Spinal cord (tissue), 10 donors: ENCODE results near the gene SYT9. TPM values are rescaled to one million over a fixed set of nuclear protein-coding genes. Genes with fewer than 3 reads are reported as not detected.
A peak's percentile ranks its signal among the peaks of the same experiment; 100 is the strongest.

Experiments used
- DNase-seq, 6 donors: peaks; one replicate each; pipeline versions ENCODE4 v3.0.0 to v3.0.0-alpha.2; 2013 to 2015; ENCODE audit warnings: low spot score in 6 of 6, low read depth in 4 of 6
- H3K27ac ChIP-seq: one replicate; pipeline ENCODE4 v1.5.1; 2013; ENCODE audit warnings: low read depth, low read length, control low read depth
- H3K27me3 ChIP-seq: one replicate; pipeline ENCODE4 v1.6.1; 2013; ENCODE audit warnings: low read length; ENCODE audit not compliant: control insufficient read depth, insufficient read depth
- H3K36me3 ChIP-seq: one replicate; pipeline ENCODE4 v1.6.1; 2013; ENCODE audit warnings: low read length; ENCODE audit not compliant: control insufficient read depth, insufficient read depth
- H3K4me1 ChIP-seq: one replicate; pipeline ENCODE4 v1.6.1; 2013; ENCODE audit warnings: low read length; ENCODE audit not compliant: control insufficient read depth, insufficient read depth
- H3K4me3 ChIP-seq: one replicate; pipeline ENCODE4 v1.5.1; 2013; ENCODE audit warnings: low read depth, low read length, control low read depth
- H3K9me3 ChIP-seq: one replicate; pipeline ENCODE4 v1.6.1; 2013; ENCODE audit warnings: low read length; ENCODE audit not compliant: control insufficient read depth, insufficient read depth
- WGBS: methylation state at CpG from one replicate; pipeline ENCODE4 v1.1.5; 2013; ENCODE audit warnings: missing lambda C conversion rate; ENCODE audit not compliant: insufficient coverage; 5-methylcytosine and 5-hydroxymethylcytosine counted together
- polyA plus RNA-seq, 2 donors: library from polyadenylated mRNA; unstranded; fragments of 120-200 nt; gene quantifications; one replicate each; pipeline ENCODE4 v1.2.1, GENCODE V29; 2013; ENCODE audit not compliant: insufficient read length in 2 of 2
- total RNA-seq, 2 donors: library from RNA; depleted of rRNA in 1 of 2; stranded (reverse); fragments of 120-200 nt in 1 of 2; fragments of >200 nt in 1 of 2; gene quantifications; one replicate each; pipeline versions ENCODE4 v1.2.3 to v1.2.4, GENCODE V29; 2013 to 2014
- donor health status: healthy.

Gene SYT9
- total and polyA plus RNA-seq, 4 donors: 10.1 to 22.5 (median 14.6) TPM

DNA sequence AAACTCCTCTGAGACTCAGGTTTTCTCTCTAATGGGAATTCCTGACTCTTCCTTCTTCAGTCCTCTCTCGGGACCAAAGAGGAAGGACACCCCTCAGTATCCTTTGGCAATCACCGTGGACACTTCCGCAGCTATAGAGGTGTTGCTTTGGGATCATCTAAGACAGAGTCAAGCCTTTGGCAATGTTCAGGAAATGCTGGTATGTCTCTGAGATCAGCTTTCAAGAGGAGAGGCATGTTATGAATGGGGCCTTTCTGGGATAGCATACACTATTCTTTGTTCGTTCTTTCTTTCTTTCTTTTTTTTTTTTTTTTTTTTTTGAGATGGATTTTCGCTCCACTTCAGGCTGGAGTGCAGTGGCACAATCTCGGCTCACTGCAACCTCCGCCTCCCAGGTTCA, 219.4 kb downstream of the SYT9 start:
- no peaks in the 10 kb centered on the region for H3K27me3 ChIP-seq
- H3K27ac ChIP-seq: no peak overlapping the region
- no peak for DNase-seq
- H3K36me3 ChIP-seq: peaks cover 3% of the 10 kb centered on the region
- H3K4me3 ChIP-seq: no peak overlapping the region
- no peaks in the 10 kb centered on the region for H3K9me3 ChIP-seq
- H3K4me1 ChIP-seq: no peaks in the 10 kb centered on the region
- WGBS: no CpG with 5 or more reads among the region's 7 CpGs

- no peak overlapping the region for H3K4me3 ChIP-seq
- no peak for DNase-seq
- no peaks in the 10 kb centered on the region for H3K27me3 ChIP-seq
- no peak overlapping the region for H3K27ac ChIP-seq
- no peaks in the 10 kb centered on the region for H3K4me1 ChIP-seq
- peaks cover 3% of the 10 kb centered on the region for H3K36me3 ChIP-seq
- 40% methylated on average over 1 of the region's 1 CpG for WGBS
- H3K9me3 ChIP-seq: no peaks in the 10 kb centered on the region
Measured at GRCh38 chr11:7473717-7474116, 222.0 kb downstream of the SYT9 start.

- H3K9me3 ChIP-seq: no peaks in the 10 kb centered on the region
- no peaks in the 10 kb centered on the region for H3K36me3 ChIP-seq
- H3K4me3 ChIP-seq: no peak overlapping the region
- no peaks in the 10 kb centered on the region for H3K27me3 ChIP-seq
- no CpG with 5 or more reads among the region's 2 CpGs for WGBS
- no peaks in the 10 kb centered on the region for H3K4me1 ChIP-seq
- peak in 2 of 6 donors; percentile 34 to 37 for DNase-seq
- no peak overlapping the region for H3K27ac ChIP-seq
Measured at GRCh38 chr11:7480113-7480512, 228.4 kb downstream of the SYT9 start.

DNA sequence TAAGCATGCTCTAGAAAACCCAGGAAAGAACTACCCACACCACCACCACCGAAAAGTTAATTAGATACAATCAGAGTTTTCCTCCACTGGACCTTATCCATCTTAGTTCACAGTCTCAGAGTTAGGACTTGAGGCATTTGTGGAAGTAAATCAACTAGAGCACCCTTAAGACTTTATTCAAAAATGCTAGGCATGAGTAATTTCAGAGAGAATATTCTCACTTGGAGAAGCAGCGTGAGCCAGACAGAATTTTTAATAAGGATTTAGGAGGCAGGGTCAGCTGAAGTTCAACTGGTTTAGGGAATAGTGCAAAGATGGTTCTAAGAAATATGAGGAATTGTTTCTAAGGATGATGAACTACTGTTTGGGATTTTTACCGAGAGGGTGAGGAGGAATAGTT, 232.4 kb downstream of the SYT9 start:
- 88% methylated on average over 2 of the region's 3 CpGs for WGBS
- H3K27ac ChIP-seq: no peak overlapping the region
- no peak overlapping the region for H3K4me3 ChIP-seq
- H3K9me3 ChIP-seq: no peaks in the 10 kb centered on the region
- DNase-seq: no peak
- no peaks in the 10 kb centered on the region for H3K27me3 ChIP-seq
- H3K4me1 ChIP-seq: peaks cover 5% of the 10 kb centered on the region
- H3K36me3 ChIP-seq: no peaks in the 10 kb centered on the region

DNA sequence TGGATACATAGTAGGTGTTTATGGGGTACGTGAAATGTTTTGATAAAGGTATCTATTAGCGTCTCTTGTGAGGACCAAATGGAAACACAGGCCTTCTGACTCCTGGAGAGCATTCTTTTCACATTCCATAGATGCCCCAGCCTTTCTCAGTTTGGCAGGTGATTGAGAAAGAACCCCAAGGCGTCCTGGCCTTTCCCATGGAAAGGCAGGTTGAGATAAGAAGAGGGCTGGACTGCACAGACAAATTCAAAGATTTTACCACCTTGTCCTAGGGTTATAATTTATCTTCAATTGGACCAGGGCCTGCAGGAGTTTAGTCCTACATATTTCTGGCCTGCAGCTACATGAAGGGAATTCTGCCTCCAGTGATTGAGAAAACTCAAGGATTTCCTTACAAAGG, 232.9 kb downstream of the SYT9 start:
- no peak overlapping the region for H3K27ac ChIP-seq
- peaks cover 5% of the 10 kb centered on the region for H3K4me1 ChIP-seq
- H3K9me3 ChIP-seq: no peaks in the 10 kb centered on the region
- H3K4me3 ChIP-seq: no peak overlapping the region
- WGBS: 80% methylated on average over 2 of the region's 3 CpGs
- H3K27me3 ChIP-seq: no peaks in the 10 kb centered on the region
- no peaks in the 10 kb centered on the region for H3K36me3 ChIP-seq
- DNase-seq: no peak

DNA sequence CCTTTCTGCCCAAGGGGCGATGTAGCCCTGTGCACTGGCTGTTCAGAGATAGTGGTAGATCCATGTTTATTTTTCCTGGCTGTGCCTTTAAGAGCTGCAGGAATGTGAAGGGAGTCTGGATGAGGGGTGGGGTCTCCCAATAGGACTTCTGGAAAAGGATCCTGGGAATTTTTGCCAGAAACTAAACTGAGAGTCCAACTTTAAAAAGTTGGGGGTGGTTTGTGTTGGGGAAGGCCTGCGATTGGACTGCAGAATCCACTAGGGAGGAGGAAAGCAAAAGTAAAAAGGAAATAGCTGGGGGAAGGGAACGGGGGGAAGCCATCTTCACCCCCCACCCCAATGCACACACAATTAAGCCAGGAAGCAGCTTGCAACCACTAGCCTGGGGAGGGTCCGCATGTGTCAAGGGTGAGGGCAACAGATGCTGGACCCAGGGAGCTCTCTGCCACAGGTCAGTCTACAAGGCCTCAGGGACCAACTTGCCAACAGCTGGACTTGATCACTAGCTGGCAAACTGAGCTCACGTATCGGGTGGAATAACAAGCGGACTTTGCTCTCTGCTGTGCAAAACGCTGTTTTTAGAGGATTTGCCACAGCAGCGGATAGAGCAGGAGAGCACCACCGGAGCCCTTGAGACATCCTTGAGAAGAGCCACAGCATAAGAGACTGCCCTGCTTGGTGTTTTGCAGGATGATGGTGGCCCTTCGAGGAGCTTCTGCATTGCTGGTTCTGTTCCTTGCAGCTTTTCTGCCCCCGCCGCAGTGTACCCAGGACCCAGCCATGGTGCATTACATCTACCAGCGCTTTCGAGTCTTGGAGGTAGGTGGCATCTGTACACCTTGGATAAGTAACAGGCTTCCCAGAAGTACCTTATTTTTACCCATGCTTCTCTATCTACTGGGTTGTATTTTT, 233.7 kb downstream of the SYT9 start, which contains the start of gene OLFML1:
TSS of gene OLFML1 (plus strand) at position 321 of the 912 bp plus-strand sequence. CDS start at position 691, 370 bp downstream.
- Histone ChIP-seq H3K4me3 (peak within 1 kb of the TSS; percentile 30), H3K36me3 (no peaks in the 10 kb centered on the region), H3K4me1 (peaks cover 5% of the 10 kb centered on the region), H3K9me3 (no peaks in the 10 kb centered on the region), H3K27me3 (no peaks in the 10 kb centered on the region), H3K27ac (peak within 1 kb of the TSS; percentile 48)
- 87% methylated on average over 12 of the region's 15 CpGs for WGBS
- peak in 1 of 6 donors; percentile 59 for DNase-seq

- no peaks in the 10 kb centered on the region for H3K9me3 ChIP-seq
- WGBS: 75% methylated on average over 1 of the region's 2 CpGs
- H3K27me3 ChIP-seq: no peaks in the 10 kb centered on the region
- H3K36me3 ChIP-seq: no peaks in the 10 kb centered on the region
- H3K4me3 ChIP-seq: peak overlapping the region; percentile 30
- H3K4me1 ChIP-seq: peaks cover 5% of the 10 kb centered on the region
- H3K27ac ChIP-seq: no peak overlapping the region
- DNase-seq: peak in 1 of 6 donors; percentile 31
Measured at GRCh38 chr11:7486098-7486780, 234.5 kb downstream of the SYT9 start.

GRCh38 chr11:7486781-7487140, 235.1 kb downstream of the SYT9 start:
- Histone ChIP-seq H3K36me3 (no peaks in the 10 kb centered on the region), H3K4me1 (peaks cover 5% of the 10 kb centered on the region), H3K27me3 (no peaks in the 10 kb centered on the region), H3K27ac (no peak overlapping the region), H3K4me3 (peak overlapping the region; percentile 30), H3K9me3 (no peaks in the 10 kb centered on the region)
- peak in 1 of 6 donors; percentile 61 for DNase-seq
- WGBS: 46% methylated on average over 4 of the region's 6 CpGs

GRCh38 chr11:7487360-7487759, 235.7 kb downstream of the SYT9 start:
- Histone ChIP-seq H3K4me3 (no peak overlapping the region), H3K36me3 (no peaks in the 10 kb centered on the region), H3K27ac (no peak overlapping the region), H3K9me3 (no peaks in the 10 kb centered on the region), H3K27me3 (no peaks in the 10 kb centered on the region), H3K4me1 (peaks cover 5% of the 10 kb centered on the region)
- no peak for DNase-seq
- WGBS: no CpG with 5 or more reads among the region's 2 CpGs
